ENCODE measurements around the gene SH3BP4. TPM values are rescaled to one million over a fixed set of nuclear protein-coding genes. Genes with fewer than 3 reads are reported as not detected.

SH3BP4 gene
- total and polyA plus RNA-seq, 2 of the 13 experiments (the other 11 are each of a cell fraction or from before 2014, with no cell fraction given) = 34.6 to 99.1 TPM

- TF ChIP-seq STAT6 (CRISPR knock-in tag; IDR thresholded peaks at IDR 0.05; ENCODE audit: borderline replicate concordance) (no peak), MXI1 (IDR thresholded peaks at IDR 0.05; ENCODE audit: borderline replicate concordance, low read depth, low read length) (peak; percentile 56; the same call in 1 of the 3 replicates), NFRKB (IDR thresholded peaks at IDR 0.05) (no peak), HMG20A (CRISPR knock-in tag; IDR thresholded peaks at IDR 0.05; ENCODE audit: borderline replicate concordance) (peak; percentile 59; the same call in 1 of the 2 replicates), NRL (CRISPR knock-in tag; IDR thresholded peaks at IDR 0.05; ENCODE audit: borderline replicate concordance) (no peak; the same call in 1 of the 2 replicates), FOXP4 (CRISPR knock-in tag; IDR thresholded peaks at IDR 0.05) (no peak; the same call in none of the 2 replicates), ZNF761 (CRISPR knock-in tag; conservative IDR thresholded peaks at IDR 0.05) (no peak), PAWR (CRISPR knock-in tag; IDR thresholded peaks at IDR 0.05; ENCODE audit: borderline replicate concordance) (no peak), ZNF451 (CRISPR knock-in tag; IDR thresholded peaks at IDR 0.05) (no peak), LCORL (IDR thresholded peaks at IDR 0.05) (peak; percentile 58; the same call in 1 of the 2 replicates), LCORL (CRISPR knock-in tag; IDR thresholded peaks at IDR 0.05) (peak; percentile 94), MAZ (IDR thresholded peaks at IDR 0.05; ENCODE audit: borderline replicate concordance, low read depth, low read length) (no peak), MAZ (CRISPR knock-in tag; IDR thresholded peaks at IDR 0.05; ENCODE audit: low read depth) (no peak), ZBTB44 (CRISPR knock-in tag; IDR thresholded peaks at IDR 0.05) (no peak), SRY (CRISPR knock-in tag; IDR thresholded peaks at IDR 0.05) (no peak), SIN3B (IDR thresholded peaks at IDR 0.05; ENCODE audit: low read length) (no peak), CENPT (CRISPR knock-in tag; IDR thresholded peaks at IDR 0.05; ENCODE audit: low read depth) (no peak), ATM (IDR thresholded peaks at IDR 0.05; ENCODE audit: borderline replicate concordance) (no peak), SAP130 (CRISPR knock-in tag; IDR thresholded peaks at IDR 0.05; ENCODE audit: low read depth) (peak; percentile 68), GRHL1 (CRISPR knock-in tag; conservative IDR thresholded peaks at IDR 0.05) (no peak), IRF9 (CRISPR knock-in tag; IDR thresholded peaks at IDR 0.05; ENCODE audit: borderline replicate concordance) (no peak)
These were observed 46.8 kb downstream of the SH3BP4 start (continued) for GRCh38 chr2:234998404-234999211.

Measured in HepG2 (cell line).